Activated CD4-positive, alpha-beta T cell treated with anti-CD3 and anti-CD28 coated beads, Interleukin-2, amount 10 ng/mL, durations not matched to agents 7 days and 5 days (primary cell): ENCODE data around the gene CREB3L1. TPM values are rescaled to one million over a fixed set of nuclear protein-coding genes. Genes with fewer than 3 reads are reported as not detected.

Source experiments
- CTCF ChIA-PET: fragments of 350-600 bp; sonication (Branson Sonifier 250); formaldehyde crosslinking; loops from one replicate; lab custom pipeline; 2021; ENCODE audit warnings: antibody characterized with exemption; lab: Charles Lee
- POLR2A ChIA-PET: fragments of 350-600 bp; sonication (Branson Sonifier 250); formaldehyde crosslinking; loops from one replicate; lab custom pipeline; 2021; ENCODE audit warnings: antibody characterized with exemption; lab: Charles Lee
- DNase-seq: peaks from one replicate; pipeline ENCODE4 v3.0.0-alpha.2; 2020
- H3K27ac Mint-ChIP-seq: one replicate; pipeline ENCODE4 v1.8.0; 2021; ENCODE audit warnings: mild to moderate bottlenecking, moderate library complexity, mixed read lengths
- H3K27me3 Mint-ChIP-seq: one replicate; pipeline ENCODE4 v1.8.0; 2021; ENCODE audit warnings: mixed read lengths
- H3K36me3 Mint-ChIP-seq: one replicate; pipeline ENCODE4 v1.8.0; 2021; ENCODE audit warnings: low read depth, mixed read lengths
- H3K4me1 Mint-ChIP-seq: one replicate; pipeline ENCODE4 v1.8.0; 2021; ENCODE audit warnings: mixed read lengths
- H3K4me3 Mint-ChIP-seq: one replicate; pipeline ENCODE4 v1.8.0; 2021; ENCODE audit warnings: mild to moderate bottlenecking, moderate library complexity, mixed read lengths
- H3K9me3 Mint-ChIP-seq: one replicate; pipeline ENCODE4 v1.8.0; 2021; ENCODE audit warnings: mixed read lengths
- total RNA-seq, 2 experiments: library from RNA; stranded (reverse); gene quantifications; one replicate each; pipeline ENCODE4 v1.2.3, GENCODE V29; 2021

CREB3L1 gene
- total RNA-seq, 2 experiments from 2014 or later, result not detected

DNA sequence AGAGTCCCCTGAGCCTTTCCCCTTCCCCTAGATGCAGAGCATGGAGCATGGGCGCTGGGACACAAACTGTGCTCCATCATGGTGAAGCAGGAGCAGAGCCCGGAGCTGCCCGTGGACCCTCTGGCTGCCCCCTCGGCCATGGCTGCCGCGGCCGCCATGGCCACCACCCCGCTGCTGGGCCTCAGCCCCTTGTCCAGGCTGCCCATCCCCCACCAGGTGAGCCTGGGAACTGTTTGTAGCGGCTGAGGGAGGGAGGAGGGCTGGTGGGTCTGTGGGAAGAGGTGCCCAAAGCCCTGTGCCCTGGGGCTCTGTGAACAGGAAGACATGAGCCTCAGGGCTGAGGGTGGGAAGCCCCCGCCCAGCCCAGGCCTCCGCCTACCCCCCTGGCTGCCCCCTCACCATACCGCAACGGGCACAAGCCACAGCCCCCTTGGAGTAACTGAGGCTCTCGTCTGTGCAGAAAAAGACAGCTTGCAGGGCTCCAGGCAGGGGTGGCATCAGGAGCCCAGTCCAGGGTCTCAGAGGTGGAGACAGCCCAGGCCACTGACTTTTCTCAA is 30.4 kb downstream of the CREB3L1 start:
- DNase-seq, result no peak
- Mint-ChIP-seq H3K9me3 (no peaks in the 10 kb centered on the region), H3K4me3 (no peak overlapping the region), H3K36me3 (no peaks in the 10 kb centered on the region), H3K27ac (no peak overlapping the region), H3K27me3 (peaks cover 3% of the 10 kb centered on the region), H3K4me1 (peaks cover 20% of the 10 kb centered on the region)
- ChIA-PET POLR2A (no interaction called here), CTCF (interaction anchor here (0.6 to 3.6 kb wide), 7 partner anchors 17 to 343 kb away, joined by 3 to 24 read pairs (median 3); partner anchors contain the start of gene CREB3L1)

DNA sequence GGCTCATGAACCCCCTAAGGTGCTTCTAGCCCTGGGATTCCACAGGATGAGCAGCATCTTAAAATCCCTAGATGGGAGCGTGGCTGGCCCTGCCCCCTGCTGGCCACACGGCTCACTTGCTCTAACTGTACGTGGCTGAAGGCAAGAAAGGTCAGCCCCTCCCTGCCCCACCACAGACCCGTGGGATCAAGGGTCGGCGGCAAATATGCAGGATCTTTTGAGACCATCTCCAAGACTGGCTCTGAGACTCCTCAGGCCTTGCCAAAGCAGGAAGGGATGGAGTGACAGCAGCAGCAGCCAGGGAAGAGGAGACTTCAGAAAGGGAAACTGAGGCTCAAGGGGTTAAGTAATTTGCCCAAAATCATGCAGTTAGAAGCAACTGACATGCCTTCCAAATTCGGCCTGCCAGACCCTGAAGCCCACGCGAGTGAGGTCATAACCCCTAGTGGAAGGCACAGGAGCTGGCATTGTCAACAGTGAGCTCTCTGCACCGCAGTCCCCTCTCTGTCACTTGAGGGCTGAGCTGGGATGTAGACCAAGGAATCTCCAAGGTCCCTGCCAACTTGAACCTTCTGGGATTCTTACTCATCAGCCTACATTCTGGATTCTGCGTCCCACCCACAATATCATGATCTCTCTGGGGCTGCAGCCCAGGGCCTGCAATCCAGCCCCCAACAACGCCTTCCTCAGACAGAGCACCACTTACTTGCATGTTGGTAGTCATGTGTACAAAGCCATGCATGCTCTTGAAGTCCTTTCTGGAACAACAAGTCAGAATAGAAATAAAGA is 31.4 kb downstream of the CREB3L1 start:
- H3K4me1 Mint-ChIP-seq, result peaks cover 20% of the 10 kb centered on the region
- peak; percentile 68 for DNase-seq
- CTCF ChIA-PET, result interaction anchor here (0.6 to 4.2 kb wide), 12 partner anchors 9 to 344 kb away, joined by 3 to 24 read pairs (median 4); no protein-coding TSS in a partner anchor
- H3K4me3 Mint-ChIP-seq, result no peak overlapping the region
- H3K9me3 Mint-ChIP-seq, result no peaks in the 10 kb centered on the region
- peak overlapping the region; percentile 3 for H3K27ac Mint-ChIP-seq
- H3K36me3 Mint-ChIP-seq, result no peaks in the 10 kb centered on the region
- peaks cover 3% of the 10 kb centered on the region for H3K27me3 Mint-ChIP-seq
- POLR2A ChIA-PET, result interaction anchor here (1.0 kb wide), 1 partner anchor 65 kb away, joined by 5 read pairs; no protein-coding TSS in a partner anchor

DNA sequence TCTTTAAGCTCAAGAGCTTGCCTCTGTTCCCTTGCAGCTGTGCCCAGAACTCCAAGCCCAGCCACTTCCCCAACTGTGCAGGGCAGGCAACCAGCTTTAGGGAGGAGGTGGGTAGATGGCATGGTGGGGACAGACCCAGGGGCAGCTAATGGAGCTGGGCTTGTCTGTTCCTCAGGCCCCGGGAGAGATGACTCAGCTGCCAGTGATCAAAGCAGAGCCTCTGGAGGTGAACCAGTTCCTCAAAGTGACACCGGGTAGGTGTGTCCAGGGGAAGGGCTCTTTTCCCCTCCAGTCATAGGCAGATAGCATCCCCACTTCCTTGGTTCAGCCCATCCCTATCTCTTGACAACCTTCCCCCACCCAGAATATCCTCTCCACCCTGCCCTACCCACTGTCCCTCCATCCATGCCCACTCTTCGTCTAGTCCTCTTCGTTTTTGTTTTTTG is 32.4 kb downstream of the CREB3L1 start:
- H3K9me3 Mint-ChIP-seq, result no peaks in the 10 kb centered on the region
- CTCF ChIA-PET, result interaction anchor here (0.6 to 4.2 kb wide), 10 partner anchors 10 to 278 kb away, joined by 3 to 24 read pairs (median 4); no protein-coding TSS in a partner anchor
- H3K36me3 Mint-ChIP-seq, result no peaks in the 10 kb centered on the region
- POLR2A ChIA-PET, result interaction anchor here (0.6 kb wide), 1 partner anchor 67 kb away, joined by 4 read pairs; no protein-coding TSS in a partner anchor
- peak overlapping the region; percentile 15 for H3K27ac Mint-ChIP-seq
- H3K4me3 Mint-ChIP-seq, result no peak overlapping the region
- peaks cover 20% of the 10 kb centered on the region for H3K4me1 Mint-ChIP-seq
- peaks cover 3% of the 10 kb centered on the region for H3K27me3 Mint-ChIP-seq
- no peak for DNase-seq

DNA sequence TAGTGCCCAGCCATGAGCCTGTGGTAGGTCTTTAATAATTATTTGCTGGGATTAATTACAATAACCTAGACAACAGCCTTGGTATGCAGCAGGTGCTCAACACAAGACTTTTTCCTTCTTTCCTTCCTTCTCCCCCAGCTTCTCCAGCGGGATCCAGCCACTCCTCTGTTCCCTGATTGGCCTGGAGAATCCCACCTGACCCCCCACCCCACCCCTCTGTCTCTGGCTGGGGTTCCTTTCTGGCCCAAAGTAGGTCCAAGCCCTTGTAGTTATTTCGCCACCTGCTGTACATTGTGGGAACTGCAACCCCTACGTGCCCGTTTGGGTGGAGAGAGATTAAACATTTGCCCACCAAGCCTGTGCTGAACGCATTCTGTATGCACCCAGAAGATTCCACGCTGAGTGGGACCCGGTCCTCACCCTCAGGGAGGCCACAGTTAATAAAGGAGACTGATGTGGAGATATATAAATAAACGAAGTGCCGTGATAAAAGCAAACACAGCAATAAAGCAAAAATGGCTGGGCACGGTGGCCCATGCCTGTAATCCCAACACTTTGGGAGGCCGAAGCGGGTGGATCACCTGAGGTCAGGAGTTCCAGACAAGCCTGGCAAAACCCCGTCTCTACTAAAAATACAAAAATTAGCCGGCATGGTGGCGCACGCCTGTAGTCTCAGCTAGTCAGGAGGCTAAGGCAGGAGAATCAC is 37.7 kb downstream of the CREB3L1 start:
- no peak overlapping the region for H3K27ac Mint-ChIP-seq

DNA sequence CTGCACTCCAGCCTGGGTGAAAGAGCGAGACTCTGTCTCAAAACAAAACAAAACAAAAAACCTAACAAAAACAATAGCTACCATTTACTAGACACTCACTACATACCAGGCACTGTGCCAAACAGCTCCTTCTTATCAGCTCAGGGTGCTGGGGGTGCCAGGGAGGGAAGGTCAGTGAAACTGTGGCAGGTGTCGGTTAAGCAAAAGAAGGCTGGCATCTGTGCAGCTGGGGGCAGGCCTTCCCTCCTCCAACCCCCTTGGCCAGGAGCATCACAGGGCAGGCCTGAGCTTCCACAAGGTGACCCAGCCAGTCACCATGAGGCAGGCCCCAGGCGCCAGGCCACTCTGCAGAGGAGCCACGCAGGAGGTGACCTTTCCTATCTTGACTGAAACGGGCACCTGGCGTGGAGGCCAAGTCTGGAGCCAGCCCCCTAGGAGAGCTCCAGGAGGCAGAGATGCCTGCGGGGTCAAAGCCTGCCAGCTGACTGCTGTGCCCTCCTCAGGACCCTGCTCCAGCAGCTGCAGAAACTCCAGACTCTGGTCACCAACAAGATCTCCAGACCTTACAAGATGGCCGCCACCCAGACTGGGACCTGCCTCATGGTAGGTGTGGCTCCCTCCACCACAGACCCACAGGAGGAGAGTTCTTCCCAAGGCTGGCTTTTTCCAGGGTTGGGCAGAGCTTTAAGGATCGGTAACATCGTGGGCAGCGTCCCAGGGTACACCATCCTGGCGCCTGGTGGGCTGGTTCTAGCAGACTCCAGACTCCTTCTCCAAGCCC is 38.5 kb downstream of the CREB3L1 start:
- POLR2A ChIA-PET, result no interaction called here
- no peak for DNase-seq
- H3K27ac Mint-ChIP-seq, result no peak overlapping the region
- H3K4me3 Mint-ChIP-seq, result no peak overlapping the region
- H3K9me3 Mint-ChIP-seq, result no peaks in the 10 kb centered on the region
- CTCF ChIA-PET, result interaction anchor here (0.6 to 4.6 kb wide), 9 partner anchors 12 to 103 kb away, joined by 3 to 27 read pairs (median 5); partner anchors contain the start of gene DGKZ
- no peaks in the 10 kb centered on the region for H3K27me3 Mint-ChIP-seq
- peaks cover 27% of the 10 kb centered on the region for H3K4me1 Mint-ChIP-seq
- no peaks in the 10 kb centered on the region for H3K36me3 Mint-ChIP-seq

More for the DNA sequence above, 37.7 kb downstream of the CREB3L1 start:
- ChIA-PET CTCF (interaction anchor here (0.9 to 4.6 kb wide), 9 partner anchors 11 to 102 kb away, joined by 3 to 27 read pairs (median 5); partner anchors contain the start of gene DGKZ), POLR2A (no interaction called here)
- Mint-ChIP-seq H3K9me3 (no peaks in the 10 kb centered on the region), H3K36me3 (no peaks in the 10 kb centered on the region), H3K4me3 (no peak overlapping the region), H3K4me1 (peaks cover 29% of the 10 kb centered on the region), H3K27me3 (no peaks in the 10 kb centered on the region)
- DNase-seq, result peak; percentile 77

DNA sequence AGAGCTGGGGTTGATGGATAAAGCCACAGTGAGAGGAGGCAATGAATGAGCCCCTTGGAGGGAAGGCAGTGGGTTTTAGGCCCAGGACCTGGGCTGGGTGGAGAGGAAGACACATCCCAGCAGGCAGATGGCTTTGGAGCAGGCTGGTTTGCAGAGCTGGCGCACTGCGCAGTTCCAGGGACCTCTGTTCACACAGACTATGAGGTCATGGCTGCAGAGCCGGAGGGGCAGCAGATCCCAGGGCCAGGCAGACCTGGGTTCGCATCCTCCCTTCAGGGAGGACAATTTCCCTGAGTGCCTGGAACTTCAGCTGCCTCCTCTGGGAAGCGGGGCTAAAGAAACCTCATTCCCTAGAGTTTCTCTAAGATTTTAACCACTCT is 41.6 kb downstream of the CREB3L1 start:
- ChIA-PET CTCF (interaction anchor here (0.7 to 4.5 kb wide), 10 partner anchors 8 to 239 kb away, joined by 3 to 23 read pairs (median 4); partner anchors contain the start of gene DGKZ), POLR2A (no interaction called here)
- peak overlapping the region; percentile 83 for H3K27ac Mint-ChIP-seq
- no peaks in the 10 kb centered on the region for H3K9me3 Mint-ChIP-seq
- DNase-seq, result no peak
- H3K36me3 Mint-ChIP-seq, result no peaks in the 10 kb centered on the region
- H3K4me3 Mint-ChIP-seq, result no peak overlapping the region
- peaks cover 33% of the 10 kb centered on the region for H3K4me1 Mint-ChIP-seq
- H3K27me3 Mint-ChIP-seq, result no peaks in the 10 kb centered on the region

DNA sequence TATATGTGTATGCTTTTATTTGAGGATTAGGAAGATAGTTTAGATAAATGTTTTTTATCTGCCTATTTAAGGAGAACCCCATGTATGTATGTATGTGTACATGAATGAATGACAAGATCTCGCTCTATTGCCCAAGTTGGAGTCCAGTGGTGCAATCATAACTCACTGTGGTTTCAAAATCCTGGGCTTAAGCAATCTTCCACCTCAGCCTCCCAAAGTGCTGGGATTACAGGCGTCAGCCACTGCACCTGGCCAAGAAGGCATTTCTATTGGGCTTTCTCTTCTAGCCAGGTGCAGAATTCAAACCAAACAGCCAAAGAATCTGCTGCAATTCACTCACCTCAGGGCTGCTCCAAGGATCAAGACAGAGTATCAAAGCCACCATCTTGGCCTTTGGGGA is 44.3 kb downstream of the CREB3L1 start:
- no peaks in the 10 kb centered on the region for H3K36me3 Mint-ChIP-seq
- H3K27me3 Mint-ChIP-seq, result peaks cover 3% of the 10 kb centered on the region
- H3K27ac Mint-ChIP-seq, result peak overlapping the region; percentile 19
- no peaks in the 10 kb centered on the region for H3K9me3 Mint-ChIP-seq
- CTCF ChIA-PET, result interaction anchor here (1.3 to 4.5 kb wide), 2 partner anchors 11 to 84 kb away, joined by 3 to 23 read pairs; no protein-coding TSS in a partner anchor
- POLR2A ChIA-PET, result no interaction called here
- peaks cover 33% of the 10 kb centered on the region for H3K4me1 Mint-ChIP-seq
- DNase-seq, result no peak
- no peak overlapping the region for H3K4me3 Mint-ChIP-seq

DNA sequence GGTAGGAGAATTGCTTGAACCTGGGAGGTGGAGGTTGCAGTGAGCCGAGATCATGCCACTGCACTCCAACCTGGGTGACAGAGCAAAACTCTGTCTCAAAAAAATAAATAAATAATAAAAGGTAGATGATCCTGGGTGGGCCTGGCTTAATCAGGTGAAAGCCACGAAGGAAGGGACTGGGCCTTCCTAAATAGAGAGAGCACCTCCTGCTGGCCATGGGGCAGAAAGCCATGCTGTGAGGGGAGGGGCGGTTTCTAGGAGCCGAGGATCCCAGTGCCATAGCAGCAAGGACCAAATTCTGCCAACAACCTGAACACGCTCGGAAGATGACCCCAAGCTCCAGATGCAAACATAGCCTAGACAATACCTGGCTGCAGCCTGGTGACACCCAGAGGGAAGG is 45.3 kb downstream of the CREB3L1 start:
- H3K27me3 Mint-ChIP-seq, result peaks cover 8% of the 10 kb centered on the region
- H3K9me3 Mint-ChIP-seq, result no peaks in the 10 kb centered on the region
- H3K36me3 Mint-ChIP-seq, result no peaks in the 10 kb centered on the region
- H3K4me1 Mint-ChIP-seq, result peaks cover 34% of the 10 kb centered on the region
- POLR2A ChIA-PET, result no interaction called here
- H3K4me3 Mint-ChIP-seq, result no peak overlapping the region
- DNase-seq, result no peak
- CTCF ChIA-PET, result interaction anchor here (0.8 to 1.3 kb wide), 4 partner anchors 10 to 85 kb away, joined by 3 to 5 read pairs (median 3); partner anchors contain the start of gene DGKZ
- no peak overlapping the region for H3K27ac Mint-ChIP-seq

DNA sequence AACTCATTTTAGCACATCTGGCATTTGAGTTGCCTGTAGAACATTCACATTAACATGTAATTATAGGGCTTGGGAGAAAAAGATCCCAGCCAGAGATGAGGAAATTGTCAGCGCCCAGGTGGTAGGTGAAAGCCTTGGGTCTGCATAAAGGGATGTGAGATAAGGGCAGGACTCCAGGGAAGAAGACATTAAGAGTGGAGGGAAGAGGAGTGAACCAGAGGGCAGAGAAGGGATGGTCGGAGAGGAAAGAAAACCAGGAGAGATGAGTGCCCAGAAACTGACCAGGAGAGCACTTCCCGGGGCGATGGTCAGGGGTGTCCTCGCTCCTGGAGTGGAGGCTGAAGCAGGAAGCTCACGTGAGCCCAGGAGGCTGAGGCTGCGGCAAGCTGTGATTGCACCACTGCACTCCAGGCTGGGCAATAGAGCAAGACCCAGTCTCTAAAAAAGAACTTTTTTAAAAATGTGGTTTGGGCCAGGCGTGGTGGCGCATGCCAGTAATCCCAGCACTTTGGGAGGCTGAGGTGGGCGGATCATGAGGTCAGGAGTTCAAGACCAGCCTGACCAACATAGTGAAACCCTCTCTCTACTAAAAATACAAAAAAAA is 49.5 kb downstream of the CREB3L1 start:
- DNase-seq, result no peak
- Mint-ChIP-seq H3K4me1 (peaks cover 33% of the 10 kb centered on the region), H3K36me3 (peaks cover 5% of the 10 kb centered on the region), H3K27me3 (peaks cover 23% of the 10 kb centered on the region), H3K27ac (no peak overlapping the region), H3K9me3 (no peaks in the 10 kb centered on the region), H3K4me3 (no peak overlapping the region)
- ChIA-PET POLR2A (no interaction called here), CTCF (interaction anchor here (0.6 kb wide), 1 partner anchor 204 kb away, joined by 3 read pairs; no protein-coding TSS in a partner anchor)

DNA sequence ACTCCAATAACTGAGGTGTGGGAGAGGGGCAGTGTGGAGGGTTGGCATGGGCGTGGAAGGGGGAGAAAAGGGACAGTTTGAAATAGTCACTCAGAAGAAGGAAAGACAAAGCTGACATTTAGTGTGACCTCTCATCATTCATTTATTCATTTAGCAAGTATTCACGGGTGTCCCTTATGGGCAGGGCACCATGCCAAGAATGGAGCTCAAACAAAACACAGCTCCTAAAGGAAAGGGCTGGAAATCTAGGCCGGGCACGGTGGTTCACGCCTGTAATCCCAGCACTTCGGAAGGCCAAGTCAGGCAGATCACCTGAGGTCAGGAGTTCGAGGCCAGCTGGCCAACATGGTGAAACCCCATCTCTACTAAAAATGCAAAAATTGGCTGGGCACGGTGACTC is 50.4 kb downstream of the CREB3L1 start:
- Mint-ChIP-seq H3K36me3 (peaks cover 5% of the 10 kb centered on the region), H3K27me3 (peaks cover 27% of the 10 kb centered on the region), H3K4me3 (no peak overlapping the region), H3K9me3 (no peaks in the 10 kb centered on the region), H3K4me1 (peaks cover 37% of the 10 kb centered on the region), H3K27ac (no peak overlapping the region)
- POLR2A ChIA-PET, result no interaction called here
- DNase-seq, result no peak
- CTCF ChIA-PET, result interaction anchor here (1.0 to 1.4 kb wide), 4 partner anchors 12 to 42 kb away, joined by 3 to 5 read pairs (median 4); partner anchors contain the start of gene DGKZ

DNA sequence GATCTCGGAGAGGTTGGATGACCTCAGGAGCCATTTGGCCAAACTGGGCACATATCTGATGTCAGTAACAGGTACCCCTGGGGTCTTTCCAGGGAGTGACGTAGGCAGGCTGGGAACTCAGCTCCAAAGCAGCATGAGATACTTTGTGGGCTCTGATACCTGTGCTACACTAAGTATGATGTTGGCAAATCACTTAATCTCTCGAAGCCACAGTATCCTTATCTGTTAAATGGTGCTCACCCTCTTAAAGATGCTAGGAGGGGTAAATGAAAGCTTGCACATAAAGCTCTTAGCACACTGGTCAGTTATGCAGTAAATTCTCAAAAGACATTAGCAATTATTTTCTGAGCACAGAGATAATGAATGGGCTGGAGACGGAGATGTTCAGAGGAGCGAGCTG is 52.7 kb downstream of the CREB3L1 start:
- Mint-ChIP-seq H3K27ac (peak overlapping the region; percentile 85), H3K36me3 (peaks cover 5% of the 10 kb centered on the region), H3K9me3 (no peaks in the 10 kb centered on the region), H3K27me3 (peaks cover 41% of the 10 kb centered on the region), H3K4me3 (peak overlapping the region; percentile 2), H3K4me1 (peaks cover 52% of the 10 kb centered on the region)
- DNase-seq, result no peak
- POLR2A ChIA-PET, result interaction anchor here (0.7 kb wide), 1 partner anchor 31 kb away, joined by 3 read pairs; no protein-coding TSS in a partner anchor
- CTCF ChIA-PET, result interaction anchor here (0.6 to 2.0 kb wide), 11 partner anchors 11 to 91 kb away, joined by 3 to 10 read pairs (median 5); partner anchors contain the start of genes CHRM4 and DGKZ
